Chondrocyte (in vitro differentiated cells): ENCODE measurements around the gene KCNS3. TPM values are rescaled to one million over a fixed set of nuclear protein-coding genes. Genes with fewer than 3 reads are reported as not detected.

Source experiments
- DNase-seq: peaks from one replicate; pipeline ENCODE4 v3.0.0; 2021; ENCODE audit warnings: mixed read lengths, low spot score
- H3K27ac Mint-ChIP-seq: one replicate; pipeline ENCODE4 v1.8.0; 2021; ENCODE audit warnings: mild to moderate bottlenecking, moderate library complexity, mixed read lengths; ENCODE audit not compliant: unreplicated experiment
- H3K27me3 Mint-ChIP-seq: 2 replicates; pipeline ENCODE4 v1.8.0; 2021; ENCODE audit warnings: low read depth, mixed read lengths
- H3K36me3 Mint-ChIP-seq: 2 replicates; pipeline ENCODE4 v1.8.0; 2021; ENCODE audit warnings: low read depth, mixed read lengths
- H3K4me1 Mint-ChIP-seq: 2 replicates; pipeline ENCODE4 v1.8.0; 2021; ENCODE audit warnings: low read depth, mild to moderate bottlenecking, mixed read lengths
- H3K4me3 Mint-ChIP-seq: one replicate; pipeline ENCODE4 v1.8.0; 2021; ENCODE audit warnings: mild to moderate bottlenecking, moderate library complexity, mixed read lengths; ENCODE audit not compliant: unreplicated experiment
- H3K9me3 Mint-ChIP-seq: 2 replicates; pipeline ENCODE4 v1.8.0; 2021; ENCODE audit warnings: low read depth, mixed read lengths
- total RNA-seq: library from RNA; stranded (reverse); gene quantifications from 3 replicates; pipeline ENCODE4 v1.2.1, GENCODE V29; 2021
- TF ChIP-seq, protein P1 (sequence below): fragments of 200-600 bp; sonication (generic); IDR thresholded peaks from 2 replicates; pipeline ENCODE4 v1.5.0; 2021; ENCODE audit warnings: antibody characterized with exemption, mild to moderate bottlenecking, moderate library complexity

The KCNS3 gene
- total RNA-seq, 1 donor from 2014 or later, result 0.37 TPM

DNA sequence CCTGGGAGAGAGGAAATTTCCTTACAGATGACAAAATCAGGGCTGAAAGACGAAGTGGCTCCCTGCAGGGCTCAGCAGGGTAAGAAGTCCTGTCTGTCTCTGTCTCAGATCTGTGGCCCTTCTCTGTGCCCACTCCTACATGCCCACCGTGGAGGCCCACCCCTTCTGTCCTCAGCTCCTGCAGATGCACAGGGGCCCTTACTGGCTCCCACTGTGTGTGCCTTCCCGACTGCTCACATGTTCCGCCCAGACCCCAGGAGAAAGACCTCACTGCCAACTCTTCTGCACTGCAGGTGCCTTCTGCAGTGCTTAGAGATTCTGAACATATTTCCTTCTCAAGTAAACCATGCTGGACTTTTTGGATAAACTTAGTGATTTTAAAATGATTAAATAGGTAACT lies 1.9 kb upstream of the KCNS3 start:
- H3K9me3 Mint-ChIP-seq, result no peaks in the 10 kb centered on the region

DNA sequence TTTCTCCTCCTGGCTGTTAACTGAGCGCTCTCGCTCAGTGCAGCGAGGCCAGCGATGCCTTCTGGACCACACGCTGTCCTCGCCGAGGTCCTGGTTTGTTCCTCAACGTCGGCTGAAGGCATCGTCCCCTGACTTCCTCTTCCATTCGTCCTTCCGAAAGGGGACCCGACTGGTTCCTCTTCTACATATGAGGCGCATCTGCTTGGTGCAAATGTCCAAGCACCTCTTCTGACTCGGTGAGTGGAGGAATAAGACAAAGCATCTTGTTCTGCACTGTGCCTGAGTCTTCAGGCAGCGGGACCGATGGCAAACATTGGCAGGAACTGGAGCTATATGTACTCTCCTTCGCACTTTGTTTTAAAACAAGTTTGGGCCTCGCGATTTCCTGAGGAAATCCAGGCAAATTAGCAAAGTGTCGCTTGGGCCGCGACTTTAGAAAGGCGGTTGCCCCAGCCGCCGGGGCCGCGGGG lies 621 bp upstream of the KCNS3 start:
- peaks cover 2% of the 10 kb centered on the region for H3K36me3 Mint-ChIP-seq
- H3K4me1 Mint-ChIP-seq, result peaks cover 14% of the 10 kb centered on the region
- no peak for DNase-seq
- peaks cover 77% of the 10 kb centered on the region for H3K27me3 Mint-ChIP-seq
- peak overlapping the region; percentile 69 for H3K4me3 Mint-ChIP-seq
- TF ChIP-seq, protein P1, sequence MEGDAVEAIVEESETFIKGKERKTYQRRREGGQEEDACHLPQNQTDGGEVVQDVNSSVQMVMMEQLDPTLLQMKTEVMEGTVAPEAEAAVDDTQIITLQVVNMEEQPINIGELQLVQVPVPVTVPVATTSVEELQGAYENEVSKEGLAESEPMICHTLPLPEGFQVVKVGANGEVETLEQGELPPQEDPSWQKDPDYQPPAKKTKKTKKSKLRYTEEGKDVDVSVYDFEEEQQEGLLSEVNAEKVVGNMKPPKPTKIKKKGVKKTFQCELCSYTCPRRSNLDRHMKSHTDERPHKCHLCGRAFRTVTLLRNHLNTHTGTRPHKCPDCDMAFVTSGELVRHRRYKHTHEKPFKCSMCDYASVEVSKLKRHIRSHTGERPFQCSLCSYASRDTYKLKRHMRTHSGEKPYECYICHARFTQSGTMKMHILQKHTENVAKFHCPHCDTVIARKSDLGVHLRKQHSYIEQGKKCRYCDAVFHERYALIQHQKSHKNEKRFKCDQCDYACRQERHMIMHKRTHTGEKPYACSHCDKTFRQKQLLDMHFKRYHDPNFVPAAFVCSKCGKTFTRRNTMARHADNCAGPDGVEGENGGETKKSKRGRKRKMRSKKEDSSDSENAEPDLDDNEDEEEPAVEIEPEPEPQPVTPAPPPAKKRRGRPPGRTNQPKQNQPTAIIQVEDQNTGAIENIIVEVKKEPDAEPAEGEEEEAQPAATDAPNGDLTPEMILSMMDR, result no peak
- no peak overlapping the region for H3K27ac Mint-ChIP-seq
- no peaks in the 10 kb centered on the region for H3K9me3 Mint-ChIP-seq

More for the DNA sequence above, 1.9 kb upstream of the KCNS3 start:
- Mint-ChIP-seq H3K4me1 (peaks cover 14% of the 10 kb centered on the region), H3K4me3 (no peak overlapping the region), H3K27ac (no peak overlapping the region), H3K36me3 (peaks cover 2% of the 10 kb centered on the region), H3K27me3 (peaks cover 74% of the 10 kb centered on the region)
- TF ChIP-seq, protein P1, result no peak
- DNase-seq, result no peak

DNA sequence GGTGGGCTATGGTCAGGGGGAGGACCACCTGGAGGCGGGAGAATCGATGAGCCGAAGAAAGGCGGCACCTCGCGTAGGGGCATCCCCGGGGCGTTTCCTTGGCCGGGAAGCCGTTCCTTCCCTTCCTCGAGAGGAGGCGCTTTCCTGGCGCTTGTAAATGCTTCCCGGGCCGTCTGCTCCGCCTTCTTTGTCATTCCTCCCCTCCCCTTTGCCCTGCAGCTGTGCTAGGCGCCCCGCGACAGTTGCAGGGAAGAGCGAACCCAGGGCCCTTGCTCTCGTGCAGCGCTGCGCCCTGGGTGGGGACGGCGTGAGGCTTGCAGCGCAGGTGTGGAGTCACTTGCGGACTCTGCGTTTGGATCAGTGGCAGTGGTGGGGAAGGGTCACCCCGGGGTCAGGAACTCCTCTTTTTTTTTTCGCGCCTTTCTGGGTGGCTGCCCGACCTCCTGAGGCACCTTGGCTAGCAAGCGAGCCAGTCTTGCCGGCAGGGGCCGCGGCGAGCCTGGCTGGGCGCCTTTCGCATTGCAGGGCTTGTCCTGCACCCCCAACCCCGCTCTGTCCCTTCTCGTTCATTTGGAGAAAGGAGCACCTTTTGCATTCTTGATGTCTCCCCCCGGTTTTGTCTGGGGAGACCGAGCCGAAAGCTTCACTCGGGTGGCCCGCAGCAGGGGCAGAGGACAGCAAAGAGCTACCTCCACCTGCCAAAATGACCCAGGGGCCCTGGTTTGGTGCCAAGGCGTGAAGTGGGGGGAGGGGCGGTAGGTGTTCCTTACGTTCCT lies 858 bp downstream of the KCNS3 start:
- DNase-seq, result no peak
- TF ChIP-seq, protein P1, result peak; percentile 49
- Mint-ChIP-seq H3K4me3 (peak overlapping the region; percentile 64), H3K36me3 (peaks cover 2% of the 10 kb centered on the region), H3K27me3 (peaks cover 67% of the 10 kb centered on the region), H3K27ac (no peak overlapping the region), H3K9me3 (no peaks in the 10 kb centered on the region), H3K4me1 (peaks cover 14% of the 10 kb centered on the region)

DNA sequence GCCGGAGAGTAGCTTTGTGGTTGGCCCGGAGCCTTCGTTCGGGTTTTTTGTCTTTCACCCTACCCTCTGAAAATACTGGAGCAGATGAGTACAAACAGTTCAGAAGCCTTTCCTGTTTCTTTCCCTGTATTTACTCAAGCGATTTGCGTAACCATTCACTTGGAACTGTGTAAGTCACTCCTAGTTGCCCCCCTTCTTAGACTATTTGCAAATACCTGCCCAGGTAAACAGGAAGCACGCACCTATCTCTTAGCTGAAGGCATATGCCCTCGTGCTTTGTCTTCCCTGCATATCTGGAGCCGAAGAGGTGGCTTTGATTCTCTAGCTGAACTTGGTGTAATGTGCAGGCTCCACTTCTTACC lies 1.4 kb downstream of the KCNS3 start:
- H3K4me3 Mint-ChIP-seq, result no peak overlapping the region
- H3K27me3 Mint-ChIP-seq, result peaks cover 68% of the 10 kb centered on the region
- H3K9me3 Mint-ChIP-seq, result no peaks in the 10 kb centered on the region

DNA sequence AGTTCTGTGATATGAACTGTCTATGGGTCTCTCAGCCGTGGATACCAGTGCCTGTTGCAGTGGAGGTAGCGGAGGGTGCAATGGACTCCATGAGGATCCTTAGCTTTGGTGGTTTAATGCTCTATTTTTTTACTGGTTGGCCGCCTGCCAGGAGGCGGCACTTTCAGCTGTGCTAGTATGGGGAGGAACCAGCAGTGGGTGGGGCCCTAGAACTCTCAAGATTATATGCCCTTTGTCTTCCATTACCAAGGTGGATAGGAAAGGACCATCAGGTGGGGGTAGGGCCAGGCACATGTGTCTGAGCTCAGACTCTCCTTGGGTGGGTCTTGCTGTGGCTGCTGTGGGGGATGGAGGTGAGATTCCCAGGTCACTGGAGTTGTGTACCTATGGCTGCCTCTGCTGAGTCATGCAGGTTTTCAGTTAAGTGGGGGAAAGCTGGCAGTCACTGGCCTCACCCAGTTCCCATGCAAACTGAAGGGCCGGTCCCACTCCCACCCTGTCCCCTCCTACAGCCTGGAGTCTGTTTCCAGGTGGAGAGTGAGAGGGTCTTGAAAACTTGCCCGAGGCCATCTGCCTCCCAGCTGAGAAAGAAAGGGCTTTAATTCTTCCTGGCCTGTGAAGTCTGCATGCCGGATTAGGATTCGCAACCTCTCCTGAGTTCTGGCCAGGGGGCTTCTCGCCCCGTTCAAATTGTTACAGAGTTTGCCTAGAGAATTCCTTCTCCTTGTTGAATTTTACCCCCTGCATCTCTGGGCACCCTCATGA lies 14.5 kb downstream of the KCNS3 start:
- no peak overlapping the region for H3K4me3 Mint-ChIP-seq
- no peak overlapping the region for H3K27ac Mint-ChIP-seq
- H3K27me3 Mint-ChIP-seq, result peaks cover 29% of the 10 kb centered on the region
- peaks cover 34% of the 10 kb centered on the region for H3K9me3 Mint-ChIP-seq
- no peak for DNase-seq
- TF ChIP-seq, protein P1, result no peak
- no peaks in the 10 kb centered on the region for H3K4me1 Mint-ChIP-seq
- H3K36me3 Mint-ChIP-seq, result no peaks in the 10 kb centered on the region

More for the DNA sequence above, 1.4 kb downstream of the KCNS3 start:
- Mint-ChIP-seq H3K27ac (no peak overlapping the region), H3K4me1 (peaks cover 14% of the 10 kb centered on the region), H3K36me3 (peaks cover 2% of the 10 kb centered on the region)
- no peak for DNase-seq
- TF ChIP-seq, protein P1, result no peak
